Measurements from ENCODE around the gene MAST4.

Gene MAST4

GRCh38 chr5:66603164-66603563 is 7.0 kb downstream of the MAST4 start:
- Histone ChIP-seq H3K36me3 (replicated peaks; ENCODE audit: low read depth, low read length) (no peaks in the 10 kb centered on the region), H2AFZ (ENCODE audit: low read depth, low read length) (no peak overlapping the region), H3K27ac (ENCODE audit: low read length) (no peak overlapping the region), H3K4me2 (ENCODE audit: low read length) (no peak overlapping the region), H3K9me3 (ENCODE audit: insufficient read depth, low read length) (no peaks in the 10 kb centered on the region), H4K20me1 (ENCODE audit: insufficient read depth, low read length) (no peaks in the 10 kb centered on the region), H3K9ac (ENCODE audit: low read length) (no peak overlapping the region), H3K4me3 (ENCODE audit: low read length) (no peak overlapping the region), H3K27me3 (ENCODE audit: low read depth, low read length) (peaks cover 36% of the 10 kb centered on the region), H3K4me1 (ENCODE audit: low read length) (no peaks in the 10 kb centered on the region), H3K79me2 (ENCODE audit: low read length) (no peaks in the 10 kb centered on the region)
- no peak for TF ChIP-seq EZH2phosphoT487 (IDR thresholded peaks at IDR 0.05; ENCODE audit: low read depth)

- Histone ChIP-seq H3K4me1 (ENCODE audit: low read length) (no peaks in the 10 kb centered on the region), H3K36me3 (replicated peaks; ENCODE audit: low read depth, low read length) (no peaks in the 10 kb centered on the region), H3K9me3 (ENCODE audit: insufficient read depth, low read length) (no peaks in the 10 kb centered on the region), H3K4me3 (ENCODE audit: low read length) (no peak overlapping the region), H3K9ac (ENCODE audit: low read length) (no peak overlapping the region), H3K27ac (ENCODE audit: low read length) (no peak overlapping the region), H3K79me2 (ENCODE audit: low read length) (no peaks in the 10 kb centered on the region), H3K27me3 (ENCODE audit: low read depth, low read length) (peaks cover 29% of the 10 kb centered on the region), H2AFZ (ENCODE audit: low read depth, low read length) (no peak overlapping the region), H4K20me1 (ENCODE audit: insufficient read depth, low read length) (no peaks in the 10 kb centered on the region), H3K4me2 (ENCODE audit: low read length) (no peak overlapping the region)
- TF ChIP-seq CTCF (IDR thresholded peaks at IDR 0.05; ENCODE audit: low read depth, low read length) (no peak), EZH2phosphoT487 (IDR thresholded peaks at IDR 0.05; ENCODE audit: low read depth) (no peak)
These were observed 7.7 kb downstream of the MAST4 start for GRCh38 chr5:66603881-66604280.

- Histone ChIP-seq H3K9ac (ENCODE audit: low read length) (no peak overlapping the region), H4K20me1 (ENCODE audit: insufficient read depth, low read length) (no peaks in the 10 kb centered on the region), H3K4me3 (ENCODE audit: low read length) (no peak overlapping the region), H3K27me3 (ENCODE audit: low read depth, low read length) (peaks cover 12% of the 10 kb centered on the region), H3K36me3 (replicated peaks; ENCODE audit: low read depth, low read length) (no peaks in the 10 kb centered on the region), H3K4me2 (ENCODE audit: low read length) (no peak overlapping the region), H3K9me3 (ENCODE audit: insufficient read depth, low read length) (no peaks in the 10 kb centered on the region), H3K79me2 (ENCODE audit: low read length) (no peaks in the 10 kb centered on the region), H2AFZ (ENCODE audit: low read depth, low read length) (no peak overlapping the region), H3K27ac (ENCODE audit: low read length) (no peak overlapping the region), H3K4me1 (ENCODE audit: low read length) (no peaks in the 10 kb centered on the region)
- TF ChIP-seq CTCF (IDR thresholded peaks at IDR 0.05; ENCODE audit: low read depth, low read length) (no peak), EZH2phosphoT487 (IDR thresholded peaks at IDR 0.05; ENCODE audit: low read depth) (no peak)
These were observed 10.5 kb downstream of the MAST4 start for GRCh38 chr5:66606713-66607112.

- peaks cover 9% of the 10 kb centered on the region; the same call in 1 of the 2 replicates for H3K27me3 ChIP-seq (ENCODE audit: low read depth, low read length)
- no peaks in the 10 kb centered on the region for H3K79me2 ChIP-seq (ENCODE audit: low read length)
- H3K4me1 ChIP-seq (ENCODE audit: low read length), result no peaks in the 10 kb centered on the region
- no peak for TF ChIP-seq EZH2phosphoT487 (IDR thresholded peaks at IDR 0.05; ENCODE audit: low read depth)
- TF ChIP-seq CTCF (IDR thresholded peaks at IDR 0.05; ENCODE audit: low read depth, low read length), result no peak
- H3K27ac ChIP-seq (ENCODE audit: low read length), result no peak overlapping the region
- no peak overlapping the region for H2AFZ ChIP-seq (ENCODE audit: low read depth, low read length)
- H3K4me3 ChIP-seq (ENCODE audit: low read length), result no peak overlapping the region
- H3K36me3 ChIP-seq (replicated peaks; ENCODE audit: low read depth, low read length), result no peaks in the 10 kb centered on the region
- H4K20me1 ChIP-seq (ENCODE audit: insufficient read depth, low read length), result no peaks in the 10 kb centered on the region
- H3K9me3 ChIP-seq (ENCODE audit: insufficient read depth, low read length), result no peaks in the 10 kb centered on the region
- H3K9ac ChIP-seq (ENCODE audit: low read length), result no peak overlapping the region
- no peak overlapping the region for H3K4me2 ChIP-seq (ENCODE audit: low read length)
These were observed 12.3 kb downstream of the MAST4 start for GRCh38 chr5:66608501-66608900.

GRCh38 chr5:66609615-66610014 is 13.4 kb downstream of the MAST4 start:
- Histone ChIP-seq H3K27ac (ENCODE audit: low read length) (no peak overlapping the region), H3K27me3 (ENCODE audit: low read depth, low read length) (peaks cover 4% of the 10 kb centered on the region; the same call in 1 of the 2 replicates), H4K20me1 (ENCODE audit: insufficient read depth, low read length) (no peaks in the 10 kb centered on the region), H3K4me1 (ENCODE audit: low read length) (no peaks in the 10 kb centered on the region), H2AFZ (ENCODE audit: low read depth, low read length) (no peak overlapping the region), H3K4me3 (ENCODE audit: low read length) (no peak overlapping the region), H3K79me2 (ENCODE audit: low read length) (no peaks in the 10 kb centered on the region), H3K4me2 (ENCODE audit: low read length) (no peak overlapping the region), H3K9me3 (ENCODE audit: insufficient read depth, low read length) (no peaks in the 10 kb centered on the region), H3K9ac (ENCODE audit: low read length) (no peak overlapping the region), H3K36me3 (replicated peaks; ENCODE audit: low read depth, low read length) (no peaks in the 10 kb centered on the region)
- TF ChIP-seq EZH2phosphoT487 (IDR thresholded peaks at IDR 0.05; ENCODE audit: low read depth) (no peak), CTCF (IDR thresholded peaks at IDR 0.05; ENCODE audit: low read depth, low read length) (no peak)

Measured in OCI-LY3 (cell line).